SK-N-MC (cell line): ENCODE results near the gene SLC37A4.

Experiments used
- EZH2 ChIP-seq: fragments of 200-600 bp; sonication (generic); IDR thresholded peaks from one replicate; pipeline ENCODE4 v1.6.1; 2017; ENCODE audit warnings: antibody characterized with exemption
- POLR2AphosphoS5 ChIP-seq: IDR thresholded peaks from 2 replicates; pipeline ENCODE4 v1.6.1; 2012; ENCODE audit warnings: mild to moderate bottlenecking, low read depth, low read length, borderline replicate concordance

- no peak for TF ChIP-seq EZH2
- TF ChIP-seq POLR2AphosphoS5: peak; percentile 77
Observed at GRCh38 chr11:119067371-119068222, 36.9 kb upstream of the SLC37A4 start, which contains the start of gene VPS11.
